Type B pancreatic cell (in vitro differentiated cells): Measurements from ENCODE around the gene CREBBP. TPM values are rescaled to one million over a fixed set of nuclear protein-coding genes. Genes with fewer than 3 reads are reported as not detected.
A peak's percentile ranks its signal among the peaks of the same experiment; 100 is the strongest.

Experiments used
- DNase-seq: peaks from one replicate; pipeline ENCODE4 v3.0.0; 2021; ENCODE audit warnings: mixed read lengths; ENCODE audit not compliant: unreplicated experiment; ENCODE audit errors: extremely low spot score
- H3K27ac Mint-ChIP-seq: 2 replicates; pipeline ENCODE4 v1.8.0; 2021; ENCODE audit warnings: mild to moderate bottlenecking, mixed read lengths
- H3K27me3 Mint-ChIP-seq: 2 replicates; pipeline ENCODE4 v1.8.0; 2021; ENCODE audit warnings: mixed read lengths
- H3K36me3 Mint-ChIP-seq: 2 replicates; pipeline ENCODE4 v1.8.0; 2021; ENCODE audit warnings: mixed read lengths
- H3K4me1 Mint-ChIP-seq: one replicate; pipeline ENCODE4 v1.8.0; 2021; ENCODE audit warnings: mixed read lengths; ENCODE audit not compliant: unreplicated experiment
- H3K4me3 Mint-ChIP-seq: 2 replicates; pipeline ENCODE4 v1.8.0; 2021; ENCODE audit warnings: mild to moderate bottlenecking, mixed read lengths
- H3K9me3 Mint-ChIP-seq: 2 replicates; pipeline ENCODE4 v1.8.0; 2021; ENCODE audit warnings: mixed read lengths
- total RNA-seq: library from RNA; stranded (reverse); gene quantifications from 2 replicates; pipeline ENCODE4 v1.2.1, GENCODE V29; 2021; ENCODE audit warnings: low replicate concordance
- TF ChIP-seq, protein P1 (sequence below): fragments of 200-600 bp; sonication (generic); conservative IDR thresholded peaks from 2 replicates; pipeline ENCODE4 v1.5.0; 2021; ENCODE audit warnings: antibody characterized with exemption, mild to moderate bottlenecking

Gene CREBBP
- total RNA-seq, 1 donor from 2014 or later = 93.6 TPM

DNA sequence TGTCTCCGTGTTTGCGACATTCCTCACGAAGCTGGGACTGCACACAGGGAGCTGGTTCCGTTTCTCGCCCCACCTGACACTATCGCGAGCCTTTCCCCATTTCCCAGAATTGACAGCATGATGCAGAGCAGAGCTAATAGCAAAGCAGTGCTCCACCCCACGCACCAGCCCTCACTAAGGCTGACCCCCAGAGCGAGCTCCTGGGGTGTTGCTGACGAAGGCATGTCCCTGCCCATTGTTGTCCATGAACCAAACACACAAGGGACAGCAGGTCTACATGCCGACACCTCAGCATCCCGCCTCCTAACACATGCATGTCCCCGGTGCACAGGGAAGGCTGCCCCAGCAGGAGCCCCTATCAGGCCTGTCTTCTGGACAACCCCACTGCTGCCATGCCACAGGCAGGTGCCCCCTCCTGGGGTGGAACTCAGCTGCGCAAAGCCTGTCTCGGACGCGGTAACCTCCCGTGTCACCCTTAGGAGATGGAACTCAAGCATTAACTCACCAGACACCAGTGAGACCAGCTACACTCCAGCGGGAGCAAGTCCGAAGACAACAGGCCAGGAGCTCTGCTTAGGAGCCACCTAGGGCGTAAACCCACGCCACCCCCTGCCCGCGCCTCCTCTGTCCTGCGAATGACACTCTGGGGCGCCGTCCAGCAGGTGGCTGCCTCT lies 146.3 kb downstream of the CREBBP start:
- H3K27me3 Mint-ChIP-seq = no peaks in the 10 kb centered on the region
- peaks cover 40% of the 10 kb centered on the region for H3K36me3 Mint-ChIP-seq
- TF ChIP-seq, protein P1, sequence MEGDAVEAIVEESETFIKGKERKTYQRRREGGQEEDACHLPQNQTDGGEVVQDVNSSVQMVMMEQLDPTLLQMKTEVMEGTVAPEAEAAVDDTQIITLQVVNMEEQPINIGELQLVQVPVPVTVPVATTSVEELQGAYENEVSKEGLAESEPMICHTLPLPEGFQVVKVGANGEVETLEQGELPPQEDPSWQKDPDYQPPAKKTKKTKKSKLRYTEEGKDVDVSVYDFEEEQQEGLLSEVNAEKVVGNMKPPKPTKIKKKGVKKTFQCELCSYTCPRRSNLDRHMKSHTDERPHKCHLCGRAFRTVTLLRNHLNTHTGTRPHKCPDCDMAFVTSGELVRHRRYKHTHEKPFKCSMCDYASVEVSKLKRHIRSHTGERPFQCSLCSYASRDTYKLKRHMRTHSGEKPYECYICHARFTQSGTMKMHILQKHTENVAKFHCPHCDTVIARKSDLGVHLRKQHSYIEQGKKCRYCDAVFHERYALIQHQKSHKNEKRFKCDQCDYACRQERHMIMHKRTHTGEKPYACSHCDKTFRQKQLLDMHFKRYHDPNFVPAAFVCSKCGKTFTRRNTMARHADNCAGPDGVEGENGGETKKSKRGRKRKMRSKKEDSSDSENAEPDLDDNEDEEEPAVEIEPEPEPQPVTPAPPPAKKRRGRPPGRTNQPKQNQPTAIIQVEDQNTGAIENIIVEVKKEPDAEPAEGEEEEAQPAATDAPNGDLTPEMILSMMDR = no peak
- no peak overlapping the region for H3K4me3 Mint-ChIP-seq
- DNase-seq = no peak
- H3K9me3 Mint-ChIP-seq = no peaks in the 10 kb centered on the region
- no peak overlapping the region for H3K27ac Mint-ChIP-seq
- no peaks in the 10 kb centered on the region for H3K4me1 Mint-ChIP-seq

DNA sequence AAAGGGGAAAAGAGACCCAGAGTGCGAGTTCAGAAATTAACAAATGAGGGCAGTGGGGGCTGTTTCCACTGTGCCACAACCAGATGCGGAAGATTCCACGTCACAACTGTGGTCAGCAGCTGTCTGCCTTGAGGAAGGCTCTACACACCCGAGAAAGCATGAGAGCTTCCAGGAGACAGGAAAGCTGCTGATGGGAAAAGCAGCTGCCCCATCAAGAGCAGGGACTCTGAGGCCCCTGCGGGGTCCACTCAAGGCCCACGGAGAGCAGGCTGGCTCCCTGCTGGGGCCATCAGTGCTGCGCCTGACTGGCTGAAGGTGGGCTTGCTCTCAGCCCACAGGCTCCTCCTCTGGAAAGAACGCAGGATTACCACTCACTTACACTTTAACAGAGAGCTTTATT lies 148.3 kb downstream of the CREBBP start:
- H3K27ac Mint-ChIP-seq = peak overlapping the region; percentile 74
- peaks cover 33% of the 10 kb centered on the region for H3K36me3 Mint-ChIP-seq
- H3K4me3 Mint-ChIP-seq = no peak overlapping the region

DNA sequence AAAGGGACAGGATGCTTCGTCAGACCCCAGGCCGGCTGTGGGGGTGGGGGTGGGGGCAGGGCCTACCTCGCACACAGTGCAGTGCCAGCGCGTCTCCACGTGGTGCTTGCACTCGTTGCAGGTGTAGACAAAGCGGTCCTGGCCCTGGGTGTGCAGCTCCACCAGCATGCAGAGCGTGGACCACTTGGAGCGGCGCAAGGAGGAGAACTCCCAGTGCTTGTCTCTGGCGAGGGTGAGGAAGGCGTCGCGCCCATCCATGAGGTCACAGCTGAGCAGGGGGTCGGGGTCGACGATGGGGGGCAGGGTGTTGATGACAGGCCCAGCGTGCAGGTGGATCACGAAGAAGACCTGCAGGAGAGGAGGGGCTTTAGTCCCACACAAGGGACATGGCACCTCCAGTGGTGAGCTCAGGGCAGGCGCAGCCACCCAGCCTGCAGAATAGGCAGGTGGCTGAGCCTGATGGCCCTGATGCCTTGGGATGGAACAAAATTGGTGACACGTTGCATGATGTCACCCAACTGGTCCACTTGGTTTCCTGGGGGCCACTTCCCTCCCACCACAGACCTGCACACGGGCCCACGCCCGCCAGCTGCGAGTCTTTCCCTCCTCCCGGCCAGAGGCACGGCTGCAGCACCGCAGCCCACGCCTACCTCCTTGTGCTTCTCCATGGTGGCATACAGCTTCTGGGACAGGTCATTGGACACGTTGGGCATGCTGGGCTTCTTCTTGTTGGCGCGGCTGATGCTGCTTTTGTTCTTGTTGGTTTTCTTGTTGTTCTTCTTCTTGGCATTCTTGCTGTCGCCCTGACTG lies 149.2 kb downstream of the CREBBP start:
- DNase-seq = no peak
- Mint-ChIP-seq H3K9me3 (no peaks in the 10 kb centered on the region), H3K36me3 (peaks cover 33% of the 10 kb centered on the region)

More for the DNA sequence above, 148.3 kb downstream of the CREBBP start:
- TF ChIP-seq, protein P1 = no peak
- H3K27me3 Mint-ChIP-seq = no peaks in the 10 kb centered on the region
- DNase-seq = no peak
- H3K9me3 Mint-ChIP-seq = no peaks in the 10 kb centered on the region
- H3K4me1 Mint-ChIP-seq = no peaks in the 10 kb centered on the region

DNA sequence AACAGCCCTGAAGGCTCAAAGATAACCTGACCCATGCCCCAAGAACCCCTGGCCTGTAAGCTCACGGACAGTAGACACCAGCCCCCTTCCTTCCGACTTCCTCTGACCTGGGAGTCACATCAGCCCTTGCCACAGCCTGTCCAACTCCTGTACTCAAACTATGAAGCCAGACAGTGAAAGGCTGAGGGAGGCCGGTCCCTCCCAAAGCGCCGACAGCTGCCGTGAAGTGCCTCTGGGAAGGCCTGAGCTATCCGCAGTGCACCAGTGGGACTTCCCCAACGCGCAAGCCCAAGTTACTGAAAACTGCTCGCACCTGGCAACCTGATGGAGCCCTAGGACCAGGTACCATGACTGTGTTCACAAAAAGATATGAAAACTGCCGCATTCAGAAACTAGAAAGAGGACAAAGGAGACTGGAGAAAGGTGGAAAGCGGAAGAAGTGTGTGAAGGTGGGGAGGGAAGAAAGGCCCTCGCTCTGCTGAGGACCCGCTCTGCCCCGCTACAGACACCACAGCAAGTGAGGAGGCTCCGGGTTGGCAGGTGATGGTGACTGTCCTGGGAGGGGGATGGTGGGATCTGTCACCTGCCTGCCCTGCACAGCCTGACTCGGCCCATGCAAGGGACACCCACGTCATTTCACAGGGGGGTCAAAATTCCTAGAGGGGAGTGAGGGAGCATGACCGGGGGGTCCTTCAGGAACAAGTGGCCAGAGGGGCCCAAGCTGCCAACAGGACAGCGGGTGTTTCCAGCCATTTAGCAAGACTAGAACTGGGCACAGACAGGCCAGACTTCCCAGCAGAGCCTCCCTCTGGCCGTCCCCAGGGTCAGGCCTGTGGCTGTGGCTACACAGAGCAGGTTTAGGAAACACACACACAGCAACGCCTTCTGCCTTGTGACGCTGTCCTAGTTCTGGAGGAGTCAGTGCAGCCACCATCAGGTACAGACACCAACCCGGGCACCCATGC lies 150.1 kb downstream of the CREBBP start:
- H3K36me3 Mint-ChIP-seq = peaks cover 26% of the 10 kb centered on the region

More for the DNA sequence above, 149.2 kb downstream of the CREBBP start:
- Mint-ChIP-seq H3K27ac (peak overlapping the region; percentile 74), H3K4me3 (no peak overlapping the region), H3K27me3 (no peaks in the 10 kb centered on the region), H3K4me1 (no peaks in the 10 kb centered on the region)
- TF ChIP-seq, protein P1 = no peak

More for the DNA sequence above, 150.1 kb downstream of the CREBBP start:
- H3K27ac Mint-ChIP-seq = peak overlapping the region; percentile 66
- no peak overlapping the region for H3K4me3 Mint-ChIP-seq
- no peaks in the 10 kb centered on the region for H3K9me3 Mint-ChIP-seq
- no peaks in the 10 kb centered on the region for H3K27me3 Mint-ChIP-seq
- DNase-seq = no peak
- H3K4me1 Mint-ChIP-seq = no peaks in the 10 kb centered on the region
- TF ChIP-seq, protein P1 = no peak
